ENCODE data around the gene PDE4D.
"Not testable (repeated sequence)": the region's sequence is repeated elsewhere in the genome, so short reads cannot be mapped to it uniquely, and the experiment has no call there.

Gene PDE4D

DNA sequence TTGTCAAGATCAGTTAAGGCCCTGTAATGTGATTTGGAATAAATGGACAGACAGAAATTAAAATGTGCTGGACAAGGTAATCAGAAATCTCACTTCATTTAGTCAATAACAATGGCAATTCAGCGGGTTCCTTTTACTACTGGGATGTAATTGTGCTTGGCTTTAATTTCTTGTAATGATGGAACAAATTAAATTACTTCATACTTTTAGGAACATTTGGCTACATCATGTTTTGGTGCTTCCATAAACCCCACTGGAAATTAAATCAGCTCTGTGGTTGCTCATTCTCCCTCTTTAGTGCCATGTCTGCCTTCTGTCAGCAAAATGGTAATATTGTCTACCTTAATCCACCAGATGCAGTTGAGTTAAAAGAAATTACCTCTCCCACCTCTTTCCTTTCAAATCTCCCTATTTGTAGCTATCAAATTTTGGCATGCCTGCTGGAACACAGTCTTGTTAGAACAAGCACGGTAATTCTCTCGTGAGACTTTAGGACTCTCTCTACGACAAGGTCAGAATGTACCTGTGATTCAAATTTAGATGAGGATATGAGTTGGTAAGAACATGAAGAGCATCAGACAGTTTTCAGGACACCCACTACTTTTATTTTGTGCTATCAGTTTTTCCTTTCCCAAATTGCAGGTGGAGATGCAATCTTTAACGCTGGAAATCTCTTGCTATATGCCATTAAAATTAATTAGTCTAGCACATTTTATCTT is 834.4 kb downstream of the PDE4D start:
- intact Hi-C loops (cut with DNase I; ENCODE audit: low total_unique reads): no loop called here
- TF ChIP-seq, protein P1, sequence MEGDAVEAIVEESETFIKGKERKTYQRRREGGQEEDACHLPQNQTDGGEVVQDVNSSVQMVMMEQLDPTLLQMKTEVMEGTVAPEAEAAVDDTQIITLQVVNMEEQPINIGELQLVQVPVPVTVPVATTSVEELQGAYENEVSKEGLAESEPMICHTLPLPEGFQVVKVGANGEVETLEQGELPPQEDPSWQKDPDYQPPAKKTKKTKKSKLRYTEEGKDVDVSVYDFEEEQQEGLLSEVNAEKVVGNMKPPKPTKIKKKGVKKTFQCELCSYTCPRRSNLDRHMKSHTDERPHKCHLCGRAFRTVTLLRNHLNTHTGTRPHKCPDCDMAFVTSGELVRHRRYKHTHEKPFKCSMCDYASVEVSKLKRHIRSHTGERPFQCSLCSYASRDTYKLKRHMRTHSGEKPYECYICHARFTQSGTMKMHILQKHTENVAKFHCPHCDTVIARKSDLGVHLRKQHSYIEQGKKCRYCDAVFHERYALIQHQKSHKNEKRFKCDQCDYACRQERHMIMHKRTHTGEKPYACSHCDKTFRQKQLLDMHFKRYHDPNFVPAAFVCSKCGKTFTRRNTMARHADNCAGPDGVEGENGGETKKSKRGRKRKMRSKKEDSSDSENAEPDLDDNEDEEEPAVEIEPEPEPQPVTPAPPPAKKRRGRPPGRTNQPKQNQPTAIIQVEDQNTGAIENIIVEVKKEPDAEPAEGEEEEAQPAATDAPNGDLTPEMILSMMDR (IDR thresholded peaks at IDR 0.05): no peak
- H3K9me3 ChIP-seq: no peaks in the 10 kb centered on the region
- H3K27ac ChIP-seq: no peak overlapping the region
- no peaks in the 10 kb centered on the region for H3K36me3 ChIP-seq
- peaks cover 0 to 14% (median 4%) of the 10 kb centered on the region in 4 donors for H3K4me1 ChIP-seq
- H3K4me3 ChIP-seq: no peak overlapping the region
- DNase-seq: no peak
- no peaks in the 10 kb centered on the region for H3K27me3 ChIP-seq

DNA sequence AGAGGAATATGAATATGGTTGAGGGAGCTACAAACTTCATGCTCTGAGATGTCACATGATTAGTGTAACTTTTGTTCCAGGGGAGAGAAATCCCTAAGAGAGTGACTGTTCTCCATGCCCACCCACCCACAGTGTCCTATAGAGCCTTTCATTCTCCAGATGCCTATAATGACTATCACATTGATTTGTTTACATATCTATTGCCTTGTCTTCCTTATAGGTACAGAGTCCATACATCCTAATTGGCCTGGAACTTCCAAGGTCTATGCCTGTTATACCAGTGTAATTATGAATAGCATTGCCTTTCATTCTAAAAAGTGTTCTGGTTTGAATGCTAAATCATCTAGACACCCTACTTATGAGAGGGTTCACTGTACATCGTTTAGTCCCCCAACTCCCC is 835.3 kb downstream of the PDE4D start:
- no peaks in the 10 kb centered on the region for H3K36me3 ChIP-seq
- no peak overlapping the region for H3K4me3 ChIP-seq
- TF ChIP-seq, protein P1 (IDR thresholded peaks at IDR 0.05): no peak
- no peaks in the 10 kb centered on the region for H3K27me3 ChIP-seq
- H3K4me1 ChIP-seq: peaks cover 0 to 5% (median 0%) of the 10 kb centered on the region in 4 donors
- no peak for DNase-seq
- no peak overlapping the region for H3K27ac ChIP-seq
- intact Hi-C loops (cut with DNase I; ENCODE audit: low total_unique reads): no loop called here
- H3K9me3 ChIP-seq: no peaks in the 10 kb centered on the region

DNA sequence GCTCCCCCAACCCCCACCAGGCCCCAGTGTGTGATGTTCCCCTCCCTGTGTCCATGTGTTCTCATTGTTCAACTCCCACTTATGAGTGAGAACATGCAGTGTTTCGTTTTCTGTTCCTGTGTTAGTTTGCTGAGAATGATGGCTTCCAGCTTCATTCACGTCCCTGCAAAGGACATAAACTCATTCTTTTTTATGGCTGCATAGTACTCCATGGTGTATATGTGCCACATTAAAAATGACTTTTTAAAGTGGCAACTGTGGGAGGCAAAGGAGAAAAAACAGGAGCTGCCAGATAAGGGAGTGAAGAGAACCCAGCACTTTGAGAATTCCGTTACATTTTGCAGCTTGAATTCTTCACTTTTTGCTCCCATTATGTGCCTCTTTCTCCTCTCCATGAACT is 836.9 kb downstream of the PDE4D start:
- H3K27me3 ChIP-seq; H3K9me3 ChIP-seq; H3K27ac ChIP-seq; H3K4me3 ChIP-seq; intact Hi-C loops (cut with DNase I; ENCODE audit: low total_unique reads); DNase-seq; H3K36me3 ChIP-seq; H3K4me1 ChIP-seq: not testable (repeated sequence)

DNA sequence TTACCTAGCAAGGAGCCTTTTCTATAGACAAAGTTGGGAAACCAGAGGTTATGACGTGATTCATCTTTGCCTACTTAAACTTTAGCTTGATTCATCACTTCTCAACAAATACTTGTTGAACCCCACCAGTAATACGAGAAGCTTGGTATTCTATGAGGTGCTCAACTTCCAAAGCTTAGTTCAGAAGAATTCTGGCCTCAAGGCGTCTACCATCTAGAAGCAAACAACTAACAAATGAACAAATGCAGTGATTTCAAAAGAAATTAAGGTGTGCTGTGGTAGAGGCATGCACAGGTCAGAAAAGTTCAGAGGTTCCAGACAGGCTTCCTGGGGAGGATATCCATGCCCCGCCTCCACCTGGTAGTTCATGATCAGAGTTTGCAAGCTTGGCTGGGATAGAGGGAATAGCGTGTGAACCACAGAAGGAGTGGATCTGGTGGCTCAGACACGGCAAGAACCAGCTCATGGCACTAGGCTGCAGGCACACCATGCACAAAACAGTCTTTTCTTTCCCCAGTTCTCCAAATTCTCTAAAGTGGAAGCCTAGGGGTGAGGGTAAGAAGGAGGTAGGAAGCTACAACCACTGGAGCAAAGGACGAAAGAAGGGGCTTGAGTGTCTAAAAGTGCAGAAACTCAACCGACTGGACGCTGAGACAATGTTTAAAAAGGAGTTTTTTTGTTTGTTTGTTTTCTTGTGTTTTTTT is 837.6 kb downstream of the PDE4D start:
- TF ChIP-seq, protein P1 (IDR thresholded peaks at IDR 0.05): no peak

DNA sequence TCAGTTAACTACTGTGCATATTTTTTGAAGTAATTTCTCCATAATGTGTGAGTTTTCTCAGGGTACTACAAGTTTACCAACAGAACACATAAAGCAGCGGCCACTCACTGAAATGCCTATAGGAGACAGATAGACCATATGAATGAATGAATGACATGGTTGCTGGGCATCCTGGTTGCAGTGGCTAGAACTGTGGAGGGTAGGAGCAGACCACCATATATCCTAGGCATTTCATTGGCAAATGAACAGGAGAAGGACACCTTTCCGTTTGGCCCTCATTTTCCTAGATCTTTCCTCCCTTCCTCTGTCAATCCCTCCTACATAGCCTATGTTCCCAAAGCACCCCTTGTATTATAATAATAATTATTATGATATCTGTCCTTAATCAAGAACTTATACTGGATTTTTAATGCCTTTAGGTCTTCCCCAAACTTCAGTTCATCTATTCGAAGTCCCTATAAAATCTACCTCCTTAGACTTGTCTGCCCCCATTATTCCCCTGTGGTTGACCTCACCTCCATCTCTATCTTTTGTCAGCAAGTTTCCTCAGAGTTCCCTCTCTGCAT is 838.5 kb downstream of the PDE4D start:
- intact Hi-C loops (cut with DNase I; ENCODE audit: low total_unique reads): no loop called here
- TF ChIP-seq, protein P1 (IDR thresholded peaks at IDR 0.05): no peak

More for the DNA sequence above, 837.6 kb downstream of the PDE4D start:
- no peaks in the 10 kb centered on the region for H3K4me1 ChIP-seq
- H3K9me3 ChIP-seq: no peaks in the 10 kb centered on the region
- DNase-seq: no peak
- no peak overlapping the region for H3K4me3 ChIP-seq
- H3K27me3 ChIP-seq: no peaks in the 10 kb centered on the region
- H3K27ac ChIP-seq: no peak overlapping the region
- intact Hi-C loops (cut with DNase I; ENCODE audit: low total_unique reads): no loop called here
- no peaks in the 10 kb centered on the region for H3K36me3 ChIP-seq

DNA sequence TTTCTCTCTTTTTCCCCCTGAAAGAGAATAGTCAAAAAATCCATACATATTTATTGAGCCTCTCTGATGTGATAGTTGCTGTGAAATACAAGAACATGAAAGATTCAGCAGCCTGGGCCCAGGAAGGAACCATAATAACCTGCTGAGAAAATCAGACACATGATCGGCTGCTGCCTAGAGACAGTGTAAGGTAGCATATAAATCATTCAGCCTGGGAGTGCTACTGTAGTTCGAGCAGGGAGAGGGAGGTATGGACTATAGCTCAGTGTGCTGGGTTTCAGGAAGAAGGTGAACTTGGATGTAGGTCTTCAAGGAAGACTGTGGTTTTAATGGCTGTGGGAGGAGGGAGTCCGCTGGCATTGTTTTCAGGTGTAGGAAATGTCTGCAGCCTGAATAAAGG is 841.6 kb downstream of the PDE4D start:
- no peak overlapping the region for H3K4me3 ChIP-seq
- no peaks in the 10 kb centered on the region for H3K36me3 ChIP-seq
- H3K27me3 ChIP-seq: no peaks in the 10 kb centered on the region
- no peak overlapping the region for H3K27ac ChIP-seq
- intact Hi-C loops (cut with DNase I; ENCODE audit: low total_unique reads): no loop called here
- DNase-seq: no peak
- no peaks in the 10 kb centered on the region for H3K4me1 ChIP-seq
- TF ChIP-seq, protein P1 (IDR thresholded peaks at IDR 0.05): no peak
- H3K9me3 ChIP-seq: no peaks in the 10 kb centered on the region

More for the DNA sequence above, 838.5 kb downstream of the PDE4D start:
- H3K27ac ChIP-seq: no peak overlapping the region
- H3K36me3 ChIP-seq: no peaks in the 10 kb centered on the region
- no peaks in the 10 kb centered on the region for H3K9me3 ChIP-seq
- no peaks in the 10 kb centered on the region for H3K4me1 ChIP-seq
- no peak overlapping the region for H3K4me3 ChIP-seq
- DNase-seq: no peak
- no peaks in the 10 kb centered on the region for H3K27me3 ChIP-seq

Measured in tibial artery (tissue), 4 donors.